HG02763 (cell line): ENCODE data around the gene SERTAD2.

Source experiments
- ATAC-seq: cut with Tn5 transposase; IDR thresholded peaks from one replicate; pipeline ENCODE4 v1.9.1; 2021; ENCODE audit warnings: mild to moderate bottlenecking, moderate library complexity; ENCODE audit not compliant: unreplicated experiment

Gene SERTAD2

DNA sequence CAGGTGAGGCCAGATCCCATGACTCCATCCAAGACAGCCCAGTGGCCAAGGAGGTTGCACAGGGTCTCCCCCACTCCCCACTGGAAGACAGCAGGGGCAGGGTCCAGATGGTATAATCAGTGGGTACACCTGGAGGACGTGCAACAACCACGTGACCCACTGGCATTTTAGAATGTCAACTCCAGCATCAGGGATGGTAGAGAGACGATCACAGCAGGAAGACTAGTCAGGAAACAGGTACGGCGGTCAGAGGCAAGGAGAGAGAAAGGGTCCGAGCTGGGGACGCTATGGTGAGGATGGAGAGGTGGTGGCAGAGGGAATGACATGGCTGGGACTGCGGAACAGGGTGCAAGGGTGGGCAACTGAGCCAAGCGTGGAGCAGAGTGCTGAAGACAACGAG lies 23.0 kb downstream of the SERTAD2 start:
- no peak for ATAC-seq

DNA sequence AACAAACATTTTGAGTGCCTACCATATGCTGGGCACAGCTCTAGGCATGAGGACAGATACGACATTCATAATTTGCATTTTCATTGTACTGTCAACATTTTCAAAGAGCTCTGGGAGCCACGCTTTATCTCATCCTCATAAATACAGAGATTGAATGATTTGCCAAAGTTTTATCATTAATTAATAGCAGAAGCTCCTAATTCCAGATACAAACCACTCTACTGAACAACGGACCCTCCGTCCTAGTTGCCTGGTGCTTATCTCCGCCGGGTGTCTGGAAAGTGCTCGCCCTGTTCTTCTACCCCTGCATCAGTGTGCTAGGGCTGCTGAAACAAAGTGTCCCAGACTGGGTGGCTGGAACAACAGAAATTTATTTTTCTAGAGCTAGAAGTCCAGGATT lies 23.8 kb downstream of the SERTAD2 start:
- ATAC-seq, result no peak

DNA sequence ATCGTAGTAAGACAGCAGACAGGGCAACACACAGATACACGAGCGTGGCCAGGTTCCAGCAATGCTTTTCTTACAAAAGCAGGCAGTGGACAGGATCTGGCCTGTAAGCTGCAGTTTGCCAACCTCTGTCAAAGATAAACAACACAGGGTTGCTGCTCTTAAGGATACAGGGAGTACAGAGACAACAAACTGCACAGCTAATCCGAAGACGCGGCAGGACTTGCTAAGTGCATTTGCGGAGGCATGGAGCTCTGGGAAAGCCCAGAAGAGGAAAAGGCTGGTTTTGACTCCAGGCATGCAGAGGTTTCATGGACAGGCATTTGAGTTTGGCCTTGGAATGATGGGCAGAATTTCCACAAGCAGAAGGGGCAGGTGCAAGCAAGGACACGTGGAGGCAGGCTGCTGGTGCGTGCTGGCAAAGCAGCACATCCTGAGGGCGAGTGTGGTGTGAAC lies 24.4 kb downstream of the SERTAD2 start:
- no peak for ATAC-seq

DNA sequence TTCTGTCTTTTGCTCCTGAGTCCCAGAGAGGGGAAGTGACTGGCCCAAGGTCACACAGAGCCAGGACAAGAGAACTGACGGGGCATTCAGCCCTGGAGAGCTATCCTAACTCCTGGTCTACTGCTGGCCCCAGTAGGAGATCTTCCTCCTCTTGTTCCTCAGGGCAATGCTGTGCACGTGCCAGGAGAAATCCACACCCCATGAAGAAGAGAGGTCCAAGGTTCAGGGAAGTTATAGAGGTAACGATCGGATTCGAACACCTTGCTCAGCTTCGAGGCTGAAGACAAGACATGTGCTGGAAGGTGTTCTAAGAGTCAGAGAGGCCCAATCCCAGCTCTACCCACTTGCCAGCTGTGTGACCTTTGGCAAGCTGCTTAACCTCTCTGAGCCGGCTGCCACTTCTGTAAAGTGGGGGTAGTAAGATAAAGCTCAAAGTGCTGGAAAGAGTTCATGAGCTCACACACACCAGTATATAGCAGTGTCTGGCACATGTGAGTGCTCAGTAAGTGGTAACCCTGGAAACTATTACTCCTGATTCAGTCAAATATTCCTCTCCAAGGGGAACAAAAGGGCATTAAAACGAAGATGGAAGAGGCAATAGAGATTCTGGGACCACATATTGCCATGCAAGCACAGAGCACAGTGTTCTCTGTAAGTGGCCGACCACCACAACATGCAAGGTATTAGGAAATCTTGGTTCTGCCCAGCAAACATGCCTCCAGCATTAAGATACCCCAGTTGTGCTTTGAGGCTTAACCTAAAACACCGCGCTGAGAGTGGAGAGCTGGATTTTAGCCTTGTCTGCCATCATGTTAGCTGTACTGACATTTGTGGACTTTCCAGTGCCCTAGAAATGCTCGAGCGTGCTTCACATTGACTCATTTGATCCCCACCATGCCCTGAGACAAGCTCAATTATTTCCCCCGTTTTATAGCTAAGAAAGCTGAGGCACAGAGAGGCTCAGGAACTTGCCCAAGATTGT lies 25.6 kb downstream of the SERTAD2 start:
- no peak for ATAC-seq

DNA sequence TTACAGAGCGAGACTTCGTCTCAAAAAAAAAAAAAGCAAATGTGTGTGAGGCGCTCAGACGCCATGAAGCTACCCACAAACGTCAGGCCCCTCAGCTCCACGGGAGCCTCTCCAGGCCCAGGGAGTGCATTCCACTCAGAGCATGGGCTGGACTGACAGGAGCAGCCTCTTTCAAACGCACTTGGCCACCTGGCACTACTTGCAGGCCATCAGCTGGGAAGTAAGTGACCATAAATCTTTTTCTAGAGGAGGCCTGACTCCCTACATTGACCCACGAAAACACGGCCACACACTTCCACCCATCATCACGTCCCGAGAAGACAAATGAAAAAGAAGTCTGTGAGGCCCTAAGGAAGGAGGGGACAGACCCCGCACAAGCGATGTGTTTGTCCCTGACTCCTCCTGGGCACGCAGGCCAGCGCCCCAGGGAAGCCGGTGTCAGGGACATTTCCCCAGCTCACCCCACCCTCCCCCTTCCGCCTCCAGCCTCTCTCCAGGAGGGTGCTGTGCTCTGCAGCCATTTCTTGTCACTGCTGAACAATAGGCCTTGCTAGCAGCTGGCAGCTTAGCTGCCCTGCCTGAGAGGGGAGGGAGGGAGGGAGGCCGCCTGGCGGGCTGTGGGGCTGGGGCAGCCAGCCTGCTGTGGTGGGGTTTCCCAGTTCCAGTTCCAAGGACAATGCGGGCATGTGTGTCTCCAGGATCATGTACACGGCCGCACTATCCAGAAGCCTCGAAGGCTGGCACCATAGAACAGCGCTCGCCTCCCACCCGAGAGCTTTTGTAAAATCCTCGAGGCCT lies 26.6 kb downstream of the SERTAD2 start:
- no peak for ATAC-seq

DNA sequence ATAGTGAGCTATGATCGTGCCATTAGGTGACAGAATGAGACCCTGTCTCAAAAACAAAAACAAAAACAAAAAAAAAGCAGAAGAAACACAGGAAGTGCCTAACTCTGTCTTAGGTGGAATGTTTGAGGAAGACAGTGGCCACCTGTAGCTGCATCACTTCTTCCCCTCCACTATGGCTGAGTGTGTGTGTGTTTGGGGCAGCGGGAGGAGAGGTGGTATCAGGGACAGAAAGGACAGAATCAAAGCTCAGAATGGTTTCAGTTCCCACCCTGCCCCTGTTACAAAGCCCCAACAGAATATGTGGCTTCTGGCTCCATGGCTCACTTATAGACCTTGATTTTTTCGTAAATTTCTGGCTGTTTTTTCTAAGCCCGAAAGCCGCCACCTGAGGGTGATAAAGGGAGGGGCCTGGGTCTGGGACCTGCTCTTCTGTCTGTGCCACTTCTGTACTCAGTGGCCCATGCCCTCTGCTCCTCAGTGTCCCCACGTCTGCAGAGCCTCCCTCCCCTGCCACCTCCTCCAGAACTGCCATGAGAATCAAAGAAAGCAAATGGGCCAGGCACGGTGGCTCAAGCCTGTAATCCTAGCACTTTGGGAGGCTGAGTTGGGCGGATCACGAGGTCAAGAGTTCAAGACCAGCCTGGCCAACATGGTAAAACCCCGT lies 27.4 kb downstream of the SERTAD2 start:
- no peak for ATAC-seq

DNA sequence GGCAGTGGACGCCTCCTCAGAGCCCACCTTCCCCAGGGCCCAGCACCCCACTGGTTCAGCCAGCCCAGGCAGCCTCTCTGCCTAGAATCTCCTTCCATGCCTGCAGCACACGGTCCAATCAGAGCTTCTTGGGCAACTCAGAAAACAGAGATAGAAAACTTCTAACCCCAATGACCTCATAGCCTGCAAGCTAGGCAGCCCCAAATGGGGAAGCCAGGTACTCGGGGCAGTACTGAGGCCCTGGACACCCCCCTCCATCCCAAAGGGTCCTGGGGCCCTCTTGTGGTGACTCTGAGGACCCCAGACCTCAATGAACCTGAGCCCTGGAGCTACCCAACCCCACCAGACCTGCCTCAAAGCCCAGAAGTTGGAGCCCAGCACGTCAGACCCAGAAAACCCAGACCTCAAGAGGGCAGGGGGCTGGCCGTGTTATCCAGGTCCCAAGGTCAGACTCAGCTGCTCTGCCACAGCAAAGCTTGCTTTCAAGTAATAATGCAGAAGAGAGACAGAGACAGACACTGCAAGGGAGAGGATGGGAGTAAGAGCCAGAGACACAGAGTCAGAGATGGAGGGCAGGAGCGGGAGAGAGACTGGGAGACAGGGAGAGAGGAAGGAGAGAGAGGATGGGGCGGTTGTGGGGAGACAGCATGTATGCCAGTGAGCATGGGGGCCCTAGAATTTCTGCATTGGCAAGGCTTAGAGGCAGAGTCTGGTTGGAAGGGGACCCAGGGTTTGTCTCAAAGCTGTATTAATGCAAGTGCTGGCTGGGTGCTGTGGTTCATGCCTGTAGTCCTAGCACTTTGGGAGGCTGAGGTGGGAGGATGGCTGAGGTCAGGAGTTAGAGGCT lies 28.2 kb downstream of the SERTAD2 start:
- no peak for ATAC-seq

DNA sequence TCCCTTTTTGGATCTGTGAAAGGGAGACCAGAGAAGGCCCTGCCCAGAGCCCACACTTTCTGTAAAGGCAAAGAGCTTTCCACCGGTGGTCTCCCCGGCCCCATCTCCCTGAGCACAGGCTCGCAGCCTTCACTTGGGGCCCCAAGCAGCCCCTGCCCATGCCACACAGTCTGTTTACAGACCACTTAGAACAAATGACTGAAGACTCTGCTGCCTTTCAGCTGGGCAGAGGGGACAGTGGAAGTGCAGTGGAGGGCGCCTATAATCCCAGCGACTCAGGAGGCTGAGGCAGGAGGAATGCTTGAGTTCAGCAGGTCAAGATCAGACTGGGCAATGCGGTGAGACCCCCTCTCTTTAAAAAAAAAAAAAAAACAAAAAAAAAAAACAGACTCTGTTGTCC lies 28.9 kb downstream of the SERTAD2 start:
- ATAC-seq, result no peak

DNA sequence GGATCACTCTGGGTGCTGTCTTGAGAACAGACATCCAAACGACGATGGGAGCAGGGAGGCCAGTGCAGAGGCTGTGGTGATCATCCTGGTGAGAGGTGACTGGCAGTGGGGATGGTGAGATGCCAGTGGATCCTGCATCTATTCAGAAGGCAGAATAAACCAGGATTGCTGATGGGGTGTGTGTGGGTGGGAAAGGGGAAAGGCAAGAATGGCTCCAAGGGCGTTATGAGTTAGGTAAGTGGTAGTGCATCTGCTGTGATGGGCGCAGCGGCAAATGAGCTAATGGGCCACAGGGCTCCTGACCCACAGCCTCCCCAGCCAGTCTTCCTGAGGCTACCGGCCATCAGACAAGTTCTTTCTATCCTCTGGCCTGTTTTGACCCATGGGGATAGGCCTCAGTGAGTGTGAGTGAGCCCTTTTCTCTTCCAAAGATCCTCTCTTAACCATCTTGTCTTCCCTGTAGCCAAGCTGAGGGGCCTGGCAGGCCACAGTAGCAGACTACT lies 29.6 kb downstream of the SERTAD2 start:
- no peak for ATAC-seq

DNA sequence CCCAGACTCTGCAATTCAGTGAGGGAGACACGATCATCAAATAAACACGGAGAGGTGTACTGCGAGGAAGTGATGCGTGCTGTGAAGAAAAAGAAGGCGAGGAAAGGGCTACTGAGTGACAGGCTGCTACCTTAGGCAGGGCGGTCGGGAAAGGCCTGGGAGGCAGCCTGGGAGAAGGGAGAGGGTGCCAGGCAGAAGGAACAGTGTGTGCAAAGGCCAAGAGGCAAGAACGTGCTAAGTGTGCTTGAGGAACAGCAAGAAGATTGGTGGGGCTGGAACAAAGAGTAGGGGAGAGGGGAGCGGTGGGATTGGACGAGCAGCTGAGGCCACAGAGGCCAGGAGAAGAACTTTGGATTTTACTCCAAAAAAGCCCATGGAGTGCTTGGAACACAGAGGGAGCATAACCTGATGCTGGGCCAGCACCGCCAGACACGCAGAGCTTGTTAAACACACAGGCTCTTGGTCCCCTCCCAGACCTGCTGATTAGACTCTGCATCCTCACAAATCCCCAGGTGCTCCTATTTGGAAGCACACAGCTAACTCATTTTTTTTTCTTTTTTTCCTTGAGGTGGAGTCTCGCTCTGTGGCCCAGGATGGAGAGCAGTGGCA lies 30.4 kb downstream of the SERTAD2 start:
- no peak for ATAC-seq

DNA sequence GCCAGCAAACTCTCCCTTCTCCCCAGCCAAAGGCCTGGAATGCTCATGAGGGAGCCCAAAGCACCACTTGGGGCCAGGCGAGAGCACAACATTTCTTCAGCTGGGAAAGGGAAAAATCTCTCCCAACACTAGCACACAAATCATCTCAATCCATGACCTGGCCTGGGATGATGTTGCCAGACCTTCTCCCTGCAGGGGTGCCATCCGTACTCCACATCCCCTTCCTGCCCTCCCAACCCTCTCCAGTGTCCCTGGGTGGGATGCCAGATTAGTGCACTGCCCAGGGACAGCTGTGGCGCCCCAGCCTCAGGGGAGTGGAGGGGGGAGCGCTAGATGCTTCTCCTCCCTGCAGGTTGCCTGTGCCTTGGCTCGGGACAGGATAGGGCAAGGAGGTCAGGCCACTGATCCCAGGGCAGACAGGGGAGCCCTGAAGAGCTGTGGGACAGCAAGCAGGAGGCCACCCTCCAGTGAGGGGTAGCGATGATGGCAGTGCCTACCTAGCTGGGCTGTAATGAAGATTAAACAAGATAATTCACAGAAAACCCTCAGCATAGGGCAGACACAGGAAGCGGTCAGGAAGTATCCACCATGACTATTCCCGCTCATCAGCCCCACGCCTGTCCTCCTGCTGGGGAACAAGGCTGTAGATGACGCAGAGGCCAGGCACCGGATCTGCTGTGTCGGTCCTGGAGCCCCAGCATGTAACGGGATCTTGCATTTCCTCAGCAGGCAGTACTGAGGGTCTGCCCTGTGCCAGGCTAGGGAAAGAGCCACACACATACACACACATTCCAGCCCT lies 31.1 kb downstream of the SERTAD2 start:
- no peak for ATAC-seq

DNA sequence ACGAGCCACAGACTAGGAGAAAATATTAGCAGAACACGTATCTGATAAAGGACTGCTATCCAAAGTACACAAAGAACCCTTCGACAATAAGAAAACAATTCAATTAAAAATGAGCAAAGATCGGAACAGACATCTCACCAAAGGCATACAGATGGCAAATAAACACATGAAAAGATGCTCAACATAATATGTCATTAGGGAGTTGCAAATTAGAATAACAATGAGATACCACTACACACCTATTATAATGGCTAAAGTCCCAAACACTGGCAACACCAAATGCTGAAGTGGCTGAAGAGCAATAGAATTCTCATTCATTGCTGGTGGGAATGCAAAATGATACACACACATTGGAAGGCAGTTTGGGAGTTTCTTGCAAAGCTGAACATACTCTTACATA lies 33.1 kb downstream of the SERTAD2 start:
- no peak for ATAC-seq

DNA sequence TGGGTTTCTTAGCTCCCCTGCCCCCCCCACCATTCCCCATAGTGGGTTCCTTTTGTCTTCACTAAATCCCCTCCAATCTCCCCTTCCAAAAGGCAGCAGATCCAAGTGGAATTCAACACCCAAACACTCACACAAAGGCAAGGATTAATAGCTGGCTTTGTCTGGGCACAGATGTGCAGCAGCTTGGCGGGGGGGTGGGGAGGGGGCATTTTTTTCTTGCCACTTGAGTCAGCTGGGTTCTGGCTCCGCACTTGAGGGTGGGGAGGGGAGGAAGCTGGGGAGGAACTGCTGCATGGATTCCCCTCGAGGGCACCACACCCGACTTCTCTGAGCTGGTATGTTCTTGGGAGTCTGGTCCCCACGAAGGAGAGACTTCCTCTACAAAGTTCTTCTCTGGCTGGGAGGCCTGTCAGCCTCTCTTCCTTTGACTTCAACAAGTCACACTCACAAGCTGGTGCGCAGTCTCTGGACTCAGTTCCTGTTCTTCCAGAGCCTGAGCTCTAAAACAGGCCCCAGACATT lies 36.0 kb downstream of the SERTAD2 start:
- ATAC-seq, result no peak

DNA sequence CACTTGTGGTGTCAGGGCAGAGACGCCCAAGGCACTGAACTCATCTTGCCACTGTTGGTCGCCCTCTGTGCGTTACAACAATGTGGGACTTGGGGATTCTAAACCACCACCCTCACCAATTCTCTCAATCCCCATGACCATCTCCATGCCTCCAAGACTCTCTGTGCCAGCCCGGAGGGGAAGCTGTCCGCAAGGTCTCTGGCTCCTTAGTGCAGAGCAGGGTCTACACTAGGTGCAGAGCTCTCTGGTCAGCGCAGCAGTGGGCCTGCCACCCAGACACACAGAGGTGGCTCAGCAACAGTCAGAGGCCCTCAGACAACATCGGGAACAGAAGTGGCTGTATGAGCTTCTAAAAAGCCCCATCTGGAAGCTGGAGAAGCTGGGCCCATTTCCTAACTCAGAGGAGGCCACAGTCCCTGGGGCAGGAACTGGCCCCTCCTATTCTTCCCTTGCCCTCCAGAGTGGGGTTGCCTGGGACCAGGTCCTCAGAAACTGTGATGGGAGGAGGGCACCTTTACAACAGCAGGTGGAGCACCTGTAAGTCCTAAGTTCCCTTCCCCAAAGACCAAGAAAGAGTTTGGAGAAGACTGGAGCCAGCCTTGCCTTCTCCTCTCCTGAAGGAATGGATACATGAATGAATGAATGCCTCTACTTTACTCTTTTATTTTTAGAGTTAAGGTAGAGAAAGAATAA lies 37.7 kb downstream of the SERTAD2 start:
- ATAC-seq, result no peak

DNA sequence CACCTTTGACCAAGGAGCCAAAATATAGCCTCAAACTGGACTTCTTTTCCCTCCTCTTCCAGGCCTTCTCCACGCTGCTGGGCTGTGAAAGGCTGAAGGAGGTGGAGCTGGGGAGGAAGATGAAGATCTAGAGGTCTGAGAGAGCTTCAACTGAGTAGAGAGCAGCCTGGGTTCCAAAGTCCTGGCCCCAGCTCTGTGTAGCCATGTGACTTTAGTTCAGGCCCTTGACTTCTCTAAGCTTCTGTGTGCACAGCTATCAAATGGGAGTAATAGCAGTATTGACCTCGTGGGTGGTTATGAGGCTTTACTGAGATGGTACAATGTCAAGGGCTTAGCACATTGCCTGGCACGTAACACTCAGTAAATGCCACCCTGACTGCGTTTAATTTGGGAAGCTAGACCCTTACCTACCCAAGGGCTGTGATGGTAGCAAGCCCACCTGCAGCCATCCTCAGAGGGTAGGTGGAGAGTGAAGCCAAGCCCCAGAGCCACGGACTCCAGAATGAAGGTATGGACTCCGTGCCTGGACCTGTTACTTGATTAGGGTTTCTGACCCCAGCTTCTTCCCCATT lies 38.4 kb downstream of the SERTAD2 start:
- no peak for ATAC-seq

DNA sequence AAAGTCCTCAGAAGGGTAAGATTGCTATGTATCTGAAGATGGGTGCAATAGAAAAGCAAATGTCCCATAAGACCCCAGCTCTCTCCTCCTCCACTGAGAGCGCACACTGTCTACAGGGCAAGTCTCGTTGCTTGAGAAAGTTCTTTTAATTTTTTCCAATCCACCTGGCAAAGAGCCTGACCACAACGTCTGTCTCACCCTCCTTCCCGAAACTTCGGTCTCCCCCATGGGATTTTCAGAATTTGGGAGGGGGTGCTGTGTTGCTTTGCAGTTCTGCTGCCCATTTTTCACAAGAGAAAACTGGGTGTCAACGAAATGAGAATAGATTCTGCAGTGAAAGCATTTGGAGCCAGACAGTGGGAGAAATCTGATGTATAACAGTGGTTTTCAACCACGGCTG lies 40.4 kb downstream of the SERTAD2 start:
- ATAC-seq, result no peak

DNA sequence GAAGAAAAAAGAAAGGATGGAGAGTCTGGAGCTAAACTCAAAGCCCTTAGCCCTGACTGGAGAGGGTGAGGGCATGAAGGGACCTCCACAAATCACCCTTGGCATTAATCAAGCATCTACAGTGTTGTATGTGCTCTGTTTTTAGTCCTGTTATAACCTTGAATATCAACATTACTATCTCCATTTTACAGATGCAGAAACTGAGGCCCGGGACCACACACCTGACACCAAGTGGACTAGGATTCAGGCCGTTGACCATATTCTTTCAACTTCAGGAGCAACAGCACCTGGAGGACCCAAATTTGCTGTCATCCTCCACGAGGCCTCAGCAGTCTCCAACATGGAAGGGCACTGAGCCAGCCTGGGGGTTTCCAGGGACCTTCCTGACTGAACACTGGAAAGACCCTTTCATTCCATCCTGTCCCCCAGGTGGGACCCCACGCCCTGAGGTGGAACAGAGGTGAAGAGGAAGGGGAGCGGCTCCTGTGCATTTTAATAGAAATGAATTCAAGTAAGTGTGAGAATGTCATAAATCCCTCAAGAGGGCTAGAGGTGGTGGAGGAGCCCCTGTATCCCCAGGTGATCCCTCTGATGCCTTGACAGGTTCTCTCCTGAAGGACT lies 41.0 kb downstream of the SERTAD2 start:
- ATAC-seq, result no peak
